GM21367 (cell line): ENCODE measurements around the gene RNF169.

Source experiments
- ATAC-seq: cut with Tn5 transposase; IDR thresholded peaks from one replicate; pipeline ENCODE4 v1.9.1; 2021; ENCODE audit not compliant: unreplicated experiment

RNF169 gene

GRCh38 chr11:74863410-74863809 lies 114.8 kb downstream of the RNF169 start:
- ATAC-seq = no peak

- no peak for ATAC-seq
Measured at GRCh38 chr11:74866557-74866956, 117.9 kb downstream of the RNF169 start.

- ATAC-seq = no peak
Measured at GRCh38 chr11:74870485-74870884, 121.8 kb downstream of the RNF169 start.

GRCh38 chr11:74871037-74871436 lies 122.4 kb downstream of the RNF169 start:
- ATAC-seq = no peak

DNA sequence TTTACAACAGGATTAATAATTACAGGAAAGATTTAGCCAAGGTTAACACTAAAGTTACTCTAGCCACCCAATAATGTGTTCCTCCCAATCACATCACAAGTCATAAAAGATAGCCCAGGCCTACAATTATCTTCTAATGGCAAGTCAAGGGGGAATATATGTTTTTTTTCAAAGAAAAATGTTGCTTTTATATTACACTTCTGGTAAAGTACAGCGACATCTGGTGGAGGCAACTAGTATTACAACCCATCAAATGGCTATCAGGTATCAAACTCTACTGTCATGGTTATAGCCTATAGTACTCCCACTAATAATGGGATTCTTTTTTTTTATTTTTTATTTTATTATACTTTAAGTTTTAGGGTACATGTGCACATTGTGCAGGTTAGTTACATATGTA lies 128.5 kb downstream of the RNF169 start:
- no peak for ATAC-seq
